ENCODE measurements around the gene AHCY. TPM values are rescaled to one million over a fixed set of nuclear protein-coding genes. Genes with fewer than 3 reads are reported as not detected.

AHCY gene
- total RNA-seq, 4 donors from 2014 or later, result 53.8 to 82.7 (median 73.3) TPM

- DNase-seq, result no peak
- intact Hi-C loops (cut with DNase I; ENCODE audit: low total_unique reads), result no loop called here
- Histone ChIP-seq H3K27ac (no peak overlapping the region), H3K4me3 (peak overlapping the region in 1 of 2 donors; percentile 5), H3K27me3 (no peaks in the 10 kb centered on the region), H3K36me3 (no peaks in the 10 kb centered on the region), H3K4me1 (peaks cover 0 to 6% of the 10 kb centered on the region in 2 donors), H3K9me3 (no peaks in the 10 kb centered on the region)
- TF ChIP-seq POLR2A (IDR thresholded peaks at IDR 0.05), result no peak
- no peak for TF ChIP-seq CTCF (IDR thresholded peaks at IDR 0.05)
Measured at GRCh38 chr20:34312024-34312460, 8.9 kb upstream of the AHCY start.

GRCh38 chr20:34311118-34312023, 8.2 kb upstream of the AHCY start:
- no peak for TF ChIP-seq POLR2A (IDR thresholded peaks at IDR 0.05)
- TF ChIP-seq CTCF (IDR thresholded peaks at IDR 0.05), result no peak
- H3K4me1 ChIP-seq, result peaks cover 0 to 6% of the 10 kb centered on the region in 2 donors
- peak overlapping the region in 1 of 2 donors; percentile 5 for H3K4me3 ChIP-seq
- no peaks in the 10 kb centered on the region for H3K27me3 ChIP-seq
- no peak overlapping the region for H3K27ac ChIP-seq
- DNase-seq, result peak in 1 of 2 donors; percentile 23
- H3K9me3 ChIP-seq, result no peaks in the 10 kb centered on the region
- intact Hi-C loops (cut with DNase I; ENCODE audit: low total_unique reads), result no loop called here
- H3K36me3 ChIP-seq, result no peaks in the 10 kb centered on the region

- no peak for TF ChIP-seq CTCF (IDR thresholded peaks at IDR 0.05)
- Histone ChIP-seq H3K9me3 (no peaks in the 10 kb centered on the region), H3K27ac (no peak overlapping the region), H3K27me3 (no peaks in the 10 kb centered on the region), H3K36me3 (no peaks in the 10 kb centered on the region), H3K4me1 (peaks cover 0 to 6% of the 10 kb centered on the region in 2 donors), H3K4me3 (no peak overlapping the region)
- DNase-seq, result no peak
- intact Hi-C loops (cut with DNase I; ENCODE audit: low total_unique reads), result no loop called here
Measured at GRCh38 chr20:34310481-34311117, 7.4 kb upstream of the AHCY start.

- Histone ChIP-seq H3K9me3 (no peaks in the 10 kb centered on the region), H3K36me3 (no peaks in the 10 kb centered on the region), H3K27ac (no peak overlapping the region), H3K4me1 (peaks cover 0 to 6% of the 10 kb centered on the region in 2 donors), H3K4me3 (no peak overlapping the region), H3K27me3 (no peaks in the 10 kb centered on the region)
- TF ChIP-seq CTCF (IDR thresholded peaks at IDR 0.05), result no peak
- no peak for TF ChIP-seq POLR2A (IDR thresholded peaks at IDR 0.05)
- no peak for DNase-seq
- intact Hi-C loops (cut with DNase I; ENCODE audit: low total_unique reads), result no loop called here
Measured at GRCh38 chr20:34309691-34310090, 6.5 kb upstream of the AHCY start.

All from uterus (tissue), 4 donors.